GM12874 (cell line): ENCODE data around the gene TBC1D17.

Experiments used
- CTCF ChIP-seq: IDR thresholded peaks from 2 replicates; pipeline ENCODE4 v1.5.1; 2011; ENCODE audit warnings: low read depth, mild to moderate bottlenecking, control low read depth, low read length, moderate library complexity; ENCODE audit not compliant: insufficient read depth

TBC1D17 gene

DNA sequence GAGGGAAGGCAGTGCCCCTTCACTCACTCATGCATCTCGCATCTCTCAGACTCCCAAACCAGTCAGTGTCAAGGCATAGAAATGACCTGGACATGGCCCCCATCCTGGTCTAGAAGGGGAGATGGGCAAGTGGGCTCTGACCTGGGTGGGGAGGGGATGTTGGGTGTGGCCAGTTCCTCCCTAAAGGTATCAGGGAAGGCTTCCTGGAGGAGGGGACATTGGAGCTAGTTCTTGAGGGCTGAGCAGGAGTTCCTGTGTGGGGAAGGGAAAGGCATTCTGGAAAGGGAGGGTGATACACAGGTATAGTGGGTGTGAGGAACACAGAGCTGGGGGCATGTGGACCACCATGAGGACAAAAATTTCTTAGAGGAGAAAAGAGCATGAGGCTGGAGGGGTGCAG lies 15.2 kb downstream of the TBC1D17 start:
- TF ChIP-seq CTCF, result no peak

DNA sequence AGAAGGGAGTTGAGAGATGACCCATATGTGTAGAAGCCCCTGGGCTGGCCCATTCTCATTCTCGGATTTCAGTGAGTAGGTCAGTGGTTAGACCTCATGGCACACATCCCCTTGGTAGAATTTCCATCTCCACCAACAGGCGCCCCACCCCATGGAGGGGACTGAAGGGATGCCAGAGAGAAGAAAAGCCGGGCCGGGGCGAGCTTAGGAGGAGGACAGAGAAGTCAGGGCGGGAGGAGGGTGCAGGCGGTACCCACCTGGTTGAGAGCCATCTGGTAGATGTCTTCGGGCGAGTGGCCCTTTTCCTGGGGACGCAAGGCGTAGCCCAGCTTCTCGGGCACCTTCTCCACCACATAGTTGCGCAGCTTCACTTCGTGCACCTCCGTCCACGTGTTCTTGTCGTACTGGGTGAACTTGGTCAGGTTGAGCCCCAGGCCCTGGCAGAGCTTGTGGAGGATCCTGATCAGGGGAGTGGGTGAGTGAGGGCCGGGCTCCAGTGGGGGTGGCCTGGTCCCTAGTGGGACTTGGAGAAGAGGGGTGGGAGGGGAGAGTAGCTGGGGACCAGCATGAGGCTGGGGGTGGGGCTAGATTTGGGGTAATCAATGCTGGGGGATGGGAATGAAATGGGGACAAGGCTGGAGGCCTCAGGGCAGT lies 16.6 kb downstream of the TBC1D17 start:
- no peak for TF ChIP-seq CTCF

DNA sequence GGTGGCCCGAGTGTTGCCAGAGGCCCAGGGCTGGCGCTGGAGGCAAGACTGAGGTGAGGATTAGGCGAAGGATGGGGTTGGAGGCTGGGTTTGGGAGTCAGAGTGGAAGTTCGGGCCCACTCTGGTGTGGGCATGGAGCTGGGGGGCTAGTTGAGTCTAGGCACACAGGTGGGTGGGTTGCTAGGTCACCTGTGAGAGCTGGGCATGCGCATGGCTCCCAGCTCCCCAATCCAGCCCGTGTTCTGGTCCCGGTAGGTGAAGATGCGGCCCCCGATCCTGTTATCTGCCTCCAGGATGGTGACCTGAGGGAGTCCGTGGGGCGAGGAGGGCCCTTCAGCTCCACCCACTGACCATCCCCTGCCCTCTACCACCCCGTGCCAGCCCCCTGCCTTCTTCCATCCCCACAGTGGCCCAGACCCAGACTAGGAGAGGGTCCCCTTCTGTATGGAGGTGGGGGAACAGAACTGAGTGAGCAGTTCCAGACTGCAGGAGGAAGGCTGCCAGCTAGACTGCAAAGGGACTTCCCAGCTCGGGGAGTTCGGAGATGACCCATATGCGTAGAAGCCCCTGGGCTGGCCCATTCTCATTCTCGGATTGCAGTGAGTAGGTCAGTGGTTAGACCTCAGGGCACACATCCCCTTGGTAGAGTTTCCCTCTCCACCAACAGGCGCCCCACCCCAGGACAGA lies 17.5 kb downstream of the TBC1D17 start:
- TF ChIP-seq CTCF, result no peak

DNA sequence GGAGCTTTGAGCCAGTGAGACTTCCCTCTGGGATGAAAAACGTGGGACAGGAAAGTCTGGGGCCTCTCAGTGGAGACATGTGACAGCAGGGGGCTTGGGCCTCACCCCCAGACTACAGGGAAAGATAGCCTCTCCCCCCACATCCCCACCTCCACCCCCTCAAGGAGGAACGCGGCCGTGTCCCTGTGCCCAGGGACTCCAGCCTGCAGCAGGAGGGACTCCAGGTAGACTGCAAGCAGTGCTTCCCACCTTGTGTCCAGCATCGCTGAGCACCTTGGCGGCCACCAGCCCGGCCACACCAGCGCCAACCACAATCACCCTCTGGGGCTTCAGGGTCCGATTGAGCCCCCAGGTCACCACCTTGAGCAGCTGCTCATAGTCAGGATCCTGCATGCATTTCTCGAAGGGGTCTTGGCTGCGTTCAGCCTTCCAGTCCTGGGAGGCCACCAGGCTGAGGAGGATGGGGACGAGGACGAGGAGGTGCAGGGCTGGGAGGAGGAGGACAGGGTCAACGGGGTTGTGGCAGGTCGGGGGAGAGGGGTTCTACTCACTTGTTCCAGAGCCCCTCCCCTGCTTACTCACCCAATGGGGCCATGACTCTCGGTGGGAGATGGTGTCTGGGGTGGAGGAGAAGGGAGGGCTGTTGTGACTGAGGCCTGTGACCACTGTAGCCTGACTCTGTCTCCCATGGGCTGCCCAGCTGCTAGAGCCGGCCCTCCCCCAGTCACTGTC lies 18.2 kb downstream of the TBC1D17 start:
- no peak for TF ChIP-seq CTCF

GRCh38 chr19:49896863-49897621 lies 19.5 kb downstream of the TBC1D17 start, which contains the start of gene IL4I1:
IL4I1 (minus strand) TSS chr19:49896887; CDS start chr19:49896160, 727 bp downstream.
- no peak for TF ChIP-seq CTCF

- TF ChIP-seq CTCF, result no peak
Measured at GRCh38 chr19:49904136-49904535, 26.6 kb downstream of the TBC1D17 start.

DNA sequence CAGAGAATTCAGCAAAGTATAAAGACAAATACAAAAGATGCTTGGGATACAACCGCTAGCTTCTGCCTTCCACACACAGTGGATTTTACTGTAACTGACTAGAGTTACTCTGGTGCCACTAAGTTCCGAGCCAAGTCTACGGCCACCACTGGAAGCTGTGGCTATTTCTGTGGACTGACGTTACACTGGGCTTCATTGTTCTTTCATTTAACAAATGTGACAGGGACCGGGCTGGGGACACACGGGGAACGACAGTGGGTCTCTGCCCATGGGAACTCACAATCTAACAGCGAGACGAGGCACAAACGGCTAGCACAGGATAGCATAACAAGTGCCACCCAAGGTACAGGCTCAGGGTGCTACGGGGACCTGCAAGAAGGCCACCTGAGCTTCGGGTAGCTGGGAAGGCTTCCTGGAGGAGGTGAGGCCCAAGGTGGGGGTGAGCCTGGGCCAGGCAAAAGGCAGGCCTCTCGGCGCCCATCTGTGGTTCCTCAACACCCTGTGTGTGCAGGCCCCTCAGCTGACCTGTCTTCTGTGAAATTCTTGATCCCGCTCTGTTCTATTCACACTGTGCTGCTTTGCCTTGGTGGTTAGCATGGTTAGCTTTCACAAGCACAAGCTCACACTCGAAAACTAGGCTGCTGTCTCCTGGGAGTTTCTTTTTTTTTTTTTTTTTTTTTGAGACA lies 29.5 kb downstream of the TBC1D17 start:
- no peak for TF ChIP-seq CTCF
